GM21526 (cell line): ENCODE results near the gene AEBP1.

ENCODE experiments used
- ATAC-seq: cut with Tn5 transposase; IDR thresholded peaks from one replicate; pipeline ENCODE4 v1.9.1; 2021; ENCODE audit warnings: moderate library complexity; ENCODE audit not compliant: unreplicated experiment, low FRiP score

The AEBP1 gene

DNA sequence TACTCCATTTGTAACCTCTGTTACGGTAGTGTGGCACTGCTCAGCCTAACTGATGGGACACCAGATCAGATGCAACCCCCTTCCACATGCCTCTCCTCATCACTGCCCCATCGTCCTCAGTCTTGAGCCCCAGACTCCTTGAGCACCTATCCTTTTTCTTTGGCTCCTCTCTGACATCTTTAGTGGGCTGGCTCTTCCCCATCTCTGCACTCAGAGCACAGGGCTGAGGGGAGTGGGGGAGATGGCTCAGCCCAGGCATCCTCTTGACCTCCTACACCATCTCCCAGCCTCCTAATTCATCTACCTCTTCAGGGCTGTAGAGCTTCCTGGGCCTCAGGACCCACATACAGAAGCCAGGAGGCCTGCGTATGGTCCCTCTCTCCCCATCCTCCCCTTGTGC lies 20.3 kb upstream of the AEBP1 start:
- ATAC-seq = no peak

DNA sequence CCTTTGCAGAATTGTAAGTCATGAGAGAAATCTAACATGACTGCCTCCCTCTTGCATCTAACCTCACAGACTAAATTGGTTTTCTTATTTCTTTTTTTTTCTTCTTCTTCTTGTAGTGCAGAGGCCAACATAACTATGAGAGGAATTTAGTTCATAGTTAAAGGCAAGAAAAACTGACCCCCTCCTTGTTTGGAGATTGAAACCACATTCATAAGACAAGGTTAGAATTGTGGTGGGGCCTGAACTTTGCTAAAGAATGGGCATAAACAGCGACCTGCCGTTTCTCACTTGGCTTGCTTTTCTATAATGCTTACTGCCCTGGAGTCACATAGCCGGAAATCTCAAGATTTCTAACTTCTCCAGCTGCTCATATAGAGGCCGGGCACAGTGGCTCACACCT lies 19.4 kb upstream of the AEBP1 start:
- no peak for ATAC-seq

DNA sequence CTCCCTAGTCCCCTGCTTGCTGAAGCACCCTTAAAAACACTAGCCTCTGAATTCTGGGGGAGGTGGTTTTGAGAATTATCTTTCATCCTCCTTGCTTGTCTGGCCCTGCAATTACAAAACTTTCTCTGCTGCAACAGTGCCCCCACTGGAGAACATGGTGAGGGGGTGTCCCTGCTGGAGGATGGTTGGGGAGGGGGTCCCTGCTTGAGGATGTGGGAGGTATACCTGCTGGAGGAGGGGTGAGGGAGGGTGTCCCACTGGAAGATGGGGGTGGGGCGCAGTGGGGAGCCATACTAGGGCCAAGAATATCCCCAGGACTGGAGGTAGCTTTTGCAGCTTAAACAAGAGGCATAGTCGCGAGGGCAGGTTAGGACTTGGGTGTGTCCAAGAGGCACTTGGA lies 18.6 kb upstream of the AEBP1 start:
- no peak for ATAC-seq

DNA sequence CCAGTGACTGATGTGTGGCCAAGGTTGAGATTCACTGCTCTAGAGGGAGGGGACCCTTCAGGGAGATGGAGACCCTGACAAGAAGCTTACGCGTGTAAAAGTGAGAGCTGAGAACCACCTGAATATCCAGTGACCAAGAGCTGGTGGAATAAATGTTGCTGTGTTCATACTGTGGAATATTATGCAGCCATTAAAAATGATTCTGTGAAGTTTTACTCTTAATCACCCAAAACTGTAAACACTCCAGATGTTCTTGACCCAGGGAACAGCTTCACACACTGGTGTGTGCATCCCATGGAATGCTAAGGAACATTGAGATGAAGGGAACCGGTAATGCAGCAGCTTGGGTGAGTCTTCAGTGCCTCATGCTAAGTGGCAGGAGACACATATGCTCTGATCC lies 17.5 kb upstream of the AEBP1 start:
- no peak for ATAC-seq

DNA sequence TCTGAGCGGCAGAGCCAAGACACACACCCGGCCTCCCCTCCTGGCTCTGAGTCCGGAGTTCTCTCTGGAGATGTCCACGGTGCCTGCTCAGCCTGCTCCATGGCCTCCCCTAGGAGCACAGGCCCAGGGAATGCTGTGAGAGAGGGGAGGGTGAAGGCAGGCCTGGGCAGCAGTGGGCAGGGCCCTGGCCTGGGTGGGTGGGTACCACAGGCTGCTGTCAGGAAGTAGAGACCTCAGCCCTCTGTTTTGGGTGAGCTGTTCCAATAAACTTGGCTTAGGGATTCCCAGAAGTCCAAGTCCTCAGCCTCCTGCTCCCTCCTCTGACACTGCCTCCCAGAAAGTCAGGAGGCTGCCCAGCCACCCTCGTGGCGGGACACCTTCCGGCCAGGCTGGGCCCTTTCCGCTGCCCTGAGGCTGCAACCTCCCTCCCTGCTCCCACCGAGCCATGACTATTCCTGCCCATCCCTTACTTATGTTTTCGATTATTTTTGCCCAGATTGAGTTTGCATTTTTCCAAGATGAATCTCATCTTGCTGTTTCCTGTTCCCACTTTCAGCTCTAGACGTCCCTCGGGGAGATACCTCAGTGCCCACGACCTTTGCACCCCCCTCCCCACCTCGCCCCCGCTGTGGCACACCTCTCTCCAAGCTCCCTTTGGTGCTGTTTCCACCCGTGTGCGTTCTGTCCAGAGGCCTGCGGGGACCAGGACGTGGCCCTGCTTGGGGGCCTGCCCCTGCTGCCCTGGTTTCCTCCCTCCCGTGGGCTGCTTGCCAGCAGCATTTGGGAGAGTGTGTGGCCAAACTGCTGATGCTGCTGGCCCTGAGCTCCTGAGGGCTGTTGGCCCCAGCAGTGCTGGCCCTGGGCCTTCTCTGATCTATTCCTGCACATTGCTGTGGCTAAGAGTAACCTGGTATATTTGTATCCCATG lies 16.0 kb upstream of the AEBP1 start:
- ATAC-seq = no peak

DNA sequence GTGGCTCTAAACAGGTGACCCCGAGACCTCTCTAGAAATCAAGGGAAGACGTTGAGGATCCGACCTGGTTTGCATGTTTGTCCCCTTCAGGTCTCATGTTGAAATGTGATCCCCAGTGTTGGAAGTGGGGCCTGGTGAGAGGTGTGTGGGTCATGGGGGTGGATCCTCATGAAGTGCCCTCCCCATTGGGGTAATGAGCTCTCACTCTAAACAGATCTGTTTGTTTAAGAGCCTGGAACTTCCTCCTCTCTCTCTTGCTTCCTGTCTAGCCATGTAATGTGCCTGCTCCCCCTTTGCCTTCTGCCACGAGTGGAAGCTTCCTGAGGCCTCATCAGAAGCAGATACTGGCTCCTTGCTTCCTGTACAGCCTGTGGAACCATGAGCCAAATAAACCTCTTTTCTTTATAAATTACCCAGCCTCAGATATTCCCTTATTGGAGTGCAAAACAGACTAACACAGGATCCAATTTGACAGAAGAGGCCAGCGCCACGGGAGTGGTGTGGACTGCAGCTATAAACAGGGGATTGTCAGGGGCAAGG lies 11.0 kb upstream of the AEBP1 start:
- no peak for ATAC-seq

DNA sequence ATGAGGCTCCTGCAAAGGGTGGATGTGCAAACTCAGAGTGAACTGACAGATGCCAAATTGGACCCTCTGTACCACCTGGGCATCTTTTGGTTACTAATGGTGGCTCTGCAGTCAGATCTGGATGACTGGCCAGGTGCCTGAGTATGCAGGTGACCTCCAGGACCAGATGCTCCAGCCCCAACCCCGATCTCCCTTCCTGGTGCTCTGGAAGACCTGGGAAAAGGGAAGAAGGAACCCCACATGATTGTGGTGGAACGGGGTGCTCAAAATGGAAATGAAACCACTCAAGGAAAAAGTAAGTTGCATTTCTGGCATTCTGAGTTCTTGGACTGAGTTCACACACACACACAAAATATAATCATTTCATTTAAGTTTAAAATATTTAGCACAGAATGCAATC lies 9.8 kb upstream of the AEBP1 start:
- no peak for ATAC-seq

DNA sequence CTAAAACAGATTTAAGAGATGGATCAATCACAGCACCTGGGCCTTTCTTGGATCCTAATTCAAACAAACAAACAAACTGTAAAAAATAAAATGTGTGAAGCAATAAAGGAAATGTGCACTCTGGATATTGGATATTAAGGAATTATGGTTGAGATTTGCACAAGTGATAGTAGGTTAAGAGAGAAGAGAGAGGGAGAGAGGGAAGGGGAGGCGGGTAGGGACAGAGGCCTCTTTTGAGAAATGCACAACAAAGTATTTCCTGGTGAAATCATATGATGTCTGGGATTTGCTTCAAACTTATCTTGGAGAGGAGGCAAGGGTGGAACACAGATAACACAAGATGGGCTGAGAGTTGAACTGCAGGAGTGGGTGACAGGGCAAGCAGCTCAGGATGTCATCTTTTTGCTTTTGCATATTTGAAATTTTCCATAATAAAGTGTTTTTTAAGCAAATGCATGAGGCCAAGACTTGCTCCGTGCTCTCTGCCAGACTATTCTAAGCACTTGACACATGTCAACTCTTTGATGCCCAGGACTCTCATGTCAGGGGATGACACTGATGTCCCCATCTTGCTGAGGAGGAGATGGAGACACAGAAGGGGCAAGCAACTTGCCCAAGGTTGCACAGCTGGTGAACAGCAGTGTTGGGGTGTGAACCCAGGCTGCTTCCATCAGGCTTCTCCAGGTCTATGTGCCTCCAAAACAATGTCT lies 9.1 kb upstream of the AEBP1 start:
- no peak for ATAC-seq

DNA sequence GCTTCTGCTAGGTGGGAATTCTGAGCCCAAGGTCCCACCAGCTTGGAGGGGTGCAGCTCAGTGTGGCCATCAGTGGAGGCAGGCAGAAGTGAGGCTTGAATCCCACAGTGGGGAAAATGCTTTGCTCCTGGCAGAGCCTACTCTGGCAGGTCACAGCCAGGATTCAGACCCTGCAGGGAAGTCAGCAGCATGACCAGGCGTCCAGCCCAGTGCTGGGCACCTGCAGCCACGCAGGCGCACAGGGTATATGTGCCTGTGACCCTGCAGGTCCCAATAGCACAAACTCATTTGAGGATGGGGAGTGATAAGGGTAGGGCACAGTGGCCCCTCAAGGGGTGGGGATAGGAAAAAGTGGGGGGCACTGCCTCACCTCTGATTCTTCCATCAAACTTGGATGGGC lies 8.4 kb upstream of the AEBP1 start:
- ATAC-seq = no peak

DNA sequence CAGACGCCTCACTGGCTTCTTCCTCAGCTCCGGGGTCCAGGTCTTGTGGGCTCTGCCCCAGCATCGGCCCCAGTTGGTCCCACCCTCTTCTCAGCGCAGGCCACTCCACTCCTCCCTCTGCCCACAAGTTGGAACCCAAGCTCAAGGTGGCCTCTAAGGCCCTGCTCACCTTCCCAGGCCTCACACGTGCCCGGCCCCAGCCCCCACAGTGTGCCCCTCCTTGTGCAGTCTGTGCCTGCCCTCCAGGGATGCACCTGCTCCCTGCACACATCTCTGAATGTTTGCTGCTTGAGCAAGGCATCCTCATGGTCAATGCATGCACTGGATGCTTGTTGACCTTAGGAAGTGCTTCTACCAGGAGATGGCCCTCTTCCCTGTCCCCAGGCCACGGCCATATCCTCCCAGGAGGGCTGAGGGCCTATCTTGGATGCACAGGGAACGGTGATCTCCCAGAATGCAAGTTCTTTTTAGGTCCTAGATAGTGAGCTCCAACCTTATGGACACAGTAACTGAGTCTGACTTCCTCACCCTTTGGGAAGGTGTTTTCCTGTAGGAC lies 7.7 kb upstream of the AEBP1 start:
- no peak for ATAC-seq

DNA sequence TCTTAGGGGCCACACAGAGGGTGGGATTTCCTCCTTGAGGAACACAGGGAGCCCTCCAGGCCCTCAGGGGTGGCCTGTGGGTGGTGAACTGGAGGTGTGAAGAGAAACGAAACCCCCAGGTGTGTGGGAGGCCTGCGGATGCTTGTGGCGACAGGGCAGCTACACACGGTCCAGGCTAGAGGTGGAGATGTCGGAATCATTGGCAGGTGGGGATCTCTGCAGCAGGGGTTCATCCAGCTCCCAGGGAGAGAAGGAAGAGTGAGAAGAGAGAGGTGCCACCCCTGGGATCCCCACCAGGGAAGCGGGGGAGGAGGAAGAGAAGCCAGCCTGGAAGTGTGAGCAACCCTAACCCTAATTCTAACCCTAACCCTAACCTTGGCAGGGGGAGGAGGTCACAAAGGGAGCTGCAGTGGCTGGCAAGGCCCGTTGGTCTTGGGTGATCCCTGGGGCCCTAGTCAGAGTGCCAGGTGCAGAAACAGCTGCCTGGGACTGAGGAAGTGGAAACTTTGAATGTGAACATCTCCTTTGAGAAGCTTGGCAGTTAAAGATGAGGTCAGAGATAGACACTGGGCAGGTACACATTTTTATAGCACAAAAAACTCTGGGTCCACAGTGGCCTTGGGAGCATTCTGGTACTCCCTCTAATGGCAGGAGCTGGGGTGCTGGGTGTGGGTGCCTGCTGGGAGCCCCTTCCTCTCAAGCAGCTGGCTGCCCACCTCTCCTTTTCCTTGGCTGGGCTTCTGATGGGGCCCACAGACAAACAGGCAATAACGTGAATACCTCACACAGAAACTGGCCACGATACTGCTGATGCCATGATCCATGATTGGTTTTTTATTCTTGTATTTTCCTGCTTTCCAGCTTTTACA lies 6.8 kb upstream of the AEBP1 start:
- ATAC-seq = peak; percentile 64

DNA sequence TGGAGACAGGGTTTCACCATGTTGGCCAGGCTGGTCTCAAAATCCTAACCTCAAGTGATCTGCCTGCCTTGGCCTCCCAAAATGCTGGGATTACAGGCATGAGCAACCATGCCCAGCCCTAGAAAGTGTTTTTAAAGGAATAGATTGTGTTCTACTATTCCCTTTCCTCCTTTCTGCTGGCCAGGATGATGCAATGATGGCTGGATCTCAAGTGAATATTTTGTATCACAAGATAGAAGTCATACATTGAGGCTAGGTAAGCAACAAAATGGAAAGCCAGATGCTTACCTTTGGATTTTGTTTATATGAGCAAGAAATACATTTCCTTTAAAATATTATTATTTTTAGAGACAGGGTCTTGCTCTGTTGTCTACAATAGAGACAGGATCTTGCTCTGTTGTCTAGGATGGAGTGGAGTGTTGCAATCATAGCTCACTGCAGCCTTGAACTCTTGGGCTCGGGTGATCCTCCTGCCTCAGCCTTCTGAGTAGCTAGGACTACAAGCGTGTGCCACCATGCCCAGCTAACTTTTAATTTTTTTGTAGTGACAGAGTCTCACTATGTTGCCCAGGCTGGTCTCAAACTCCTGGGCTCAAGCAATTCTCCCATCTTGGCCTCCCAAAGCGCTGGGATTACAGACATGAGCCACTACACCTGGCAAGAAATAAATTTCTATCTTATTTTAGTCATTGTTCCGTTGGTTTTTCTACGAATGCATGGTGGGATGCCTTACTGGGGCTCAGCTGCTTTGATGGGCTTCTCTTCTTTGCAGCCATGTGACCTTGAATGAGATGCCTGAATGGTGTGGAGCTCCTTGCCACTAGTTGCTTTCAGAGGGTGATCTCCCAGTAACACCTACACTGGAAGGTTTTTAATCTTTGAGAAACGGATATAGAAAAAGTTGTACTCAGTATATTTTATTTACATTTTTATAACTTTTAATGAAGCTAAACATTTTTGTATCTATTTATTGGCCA lies 5.8 kb upstream of the AEBP1 start:
- no peak for ATAC-seq

DNA sequence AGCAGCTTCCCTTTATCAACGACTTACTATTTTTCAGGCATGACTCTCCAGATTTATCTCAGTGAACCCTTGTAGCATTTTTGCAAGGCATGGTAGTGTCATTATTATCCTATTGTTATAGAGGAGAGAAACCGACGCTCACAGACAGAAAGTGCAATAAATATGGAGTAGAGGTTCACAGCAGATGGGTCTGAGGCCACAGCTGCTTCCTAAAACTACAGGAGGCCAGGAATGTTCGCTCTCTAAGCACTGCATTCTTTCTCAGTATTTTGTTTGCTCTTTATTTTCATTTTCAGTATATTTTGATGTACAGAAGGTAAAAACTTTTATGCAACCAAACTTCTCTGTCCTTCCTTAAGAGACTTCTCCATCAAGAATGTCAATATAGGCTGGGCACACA lies 4.5 kb upstream of the AEBP1 start:
- no peak for ATAC-seq

DNA sequence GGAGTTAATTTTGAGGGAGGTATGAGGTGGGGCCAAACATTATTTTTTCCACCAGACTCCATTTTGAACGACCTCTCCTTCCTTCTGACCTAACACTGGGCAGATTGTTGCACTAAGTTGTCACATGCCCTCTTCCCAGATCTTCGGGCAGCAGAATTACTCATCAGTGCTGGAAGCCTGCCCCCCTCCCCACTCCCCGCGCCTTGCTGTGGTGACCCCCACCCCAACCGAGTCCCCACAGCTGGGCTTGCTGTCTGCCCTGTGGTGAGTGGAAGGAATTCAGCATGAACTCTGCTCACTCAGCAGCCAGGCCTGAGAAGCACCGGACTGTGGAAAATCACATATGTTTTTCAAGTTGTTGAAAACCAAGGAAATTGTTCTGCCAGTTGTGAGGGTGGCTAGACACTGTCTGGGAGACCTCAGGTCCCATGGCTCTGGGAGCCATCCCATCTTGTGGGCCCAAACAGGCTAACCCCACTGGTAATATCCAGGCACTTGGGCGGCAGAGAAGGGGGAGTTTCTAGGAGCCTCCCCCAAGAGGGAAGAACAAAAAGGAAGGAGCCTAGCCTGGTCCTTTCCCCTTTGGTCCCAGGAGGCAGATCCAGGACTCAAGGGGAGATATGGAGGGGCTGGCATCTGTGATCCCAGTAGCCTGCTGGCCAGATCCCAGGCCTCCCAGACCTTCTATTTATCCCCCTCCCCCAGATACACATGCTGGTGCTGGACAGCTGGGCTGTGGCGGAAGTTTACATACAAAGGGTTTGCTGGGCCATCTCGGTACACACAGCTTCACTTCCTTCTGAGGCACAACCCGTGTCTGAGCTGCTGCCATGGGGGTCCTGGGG lies 3.5 kb upstream of the AEBP1 start:
- no peak for ATAC-seq

DNA sequence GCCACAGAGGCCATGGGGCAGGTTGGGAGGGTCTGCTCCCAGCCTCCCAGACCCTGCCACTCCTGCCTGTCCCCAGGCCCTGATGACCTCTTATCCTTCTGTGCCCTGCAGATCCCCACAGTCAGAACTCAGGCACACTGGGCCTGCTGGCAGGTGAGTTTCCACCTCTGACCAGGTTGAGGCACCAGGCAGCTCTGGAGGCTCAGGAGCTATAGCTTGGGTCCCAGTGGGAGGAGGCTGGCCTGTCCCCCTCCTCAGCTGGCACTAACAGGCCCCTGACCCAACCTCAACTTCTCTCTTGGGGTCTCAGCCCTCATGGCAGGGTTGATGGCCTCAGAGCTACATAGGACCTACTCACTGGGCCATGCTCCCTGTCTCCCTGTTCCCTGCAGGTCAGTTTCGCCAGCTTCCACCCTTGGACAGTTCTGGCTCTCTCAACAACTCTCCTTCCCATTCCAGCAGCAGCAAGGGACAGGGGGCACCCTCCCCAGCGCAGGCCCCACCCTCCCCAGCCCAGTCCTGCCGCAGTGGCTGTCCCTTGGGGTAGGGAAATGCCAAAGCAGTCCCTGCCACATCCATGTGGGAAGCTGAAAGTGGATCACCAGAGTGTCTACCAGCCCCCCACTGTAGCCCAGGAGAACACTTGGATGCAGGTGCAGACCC lies 2.7 kb upstream of the AEBP1 start:
- ATAC-seq = no peak

DNA sequence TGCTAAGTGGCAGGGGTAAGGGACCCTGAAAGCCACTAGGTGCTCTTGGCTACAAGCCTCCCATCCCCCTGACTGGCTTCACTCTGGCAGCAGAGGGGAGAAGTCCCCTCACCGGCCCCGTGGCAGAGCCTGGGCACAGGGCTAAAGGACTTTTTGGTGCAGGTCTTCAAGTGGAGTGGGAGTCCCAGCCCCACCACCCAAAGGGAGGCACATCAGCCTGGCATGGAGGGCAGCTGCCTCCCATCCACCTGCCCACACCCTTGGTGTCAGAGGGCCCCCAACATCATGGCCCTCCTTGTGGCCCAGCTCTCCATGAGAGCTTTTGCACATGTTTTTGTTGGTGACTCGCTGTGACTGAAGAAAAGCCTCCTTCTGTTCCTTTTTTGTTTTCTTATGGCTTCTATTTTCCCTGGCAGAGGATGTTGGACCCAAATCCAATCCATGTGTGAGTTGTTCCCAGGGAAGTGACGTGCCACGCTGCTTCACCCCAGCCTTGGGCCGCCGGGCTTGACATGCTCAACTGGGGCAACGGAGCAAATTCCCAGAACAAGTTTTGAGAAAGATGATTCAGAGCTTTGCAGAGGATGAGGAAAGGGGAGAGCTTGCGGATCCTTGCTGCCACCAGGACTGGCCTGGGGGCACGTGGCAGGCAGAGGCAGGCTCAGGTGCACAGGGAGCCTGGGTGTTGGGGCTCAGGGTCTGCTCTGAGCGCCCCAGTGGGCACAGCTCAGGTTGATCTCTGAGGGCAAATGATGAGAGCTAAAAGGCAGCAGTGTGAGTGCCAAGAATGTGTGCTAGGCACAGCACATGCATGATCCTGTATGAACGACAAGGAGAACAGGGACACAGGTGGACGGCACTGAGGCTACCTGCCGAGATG lies 1.9 kb upstream of the AEBP1 start:
- ATAC-seq = no peak
